Brain microvascular endothelial cell (primary cell): ENCODE results near the gene PTP4A2.

Experiments
- DNase-seq: peaks from one replicate; pipeline ENCODE4 v3.0.0-alpha.2; 2020
- H3K27ac ChIP-seq: fragments of 250-450 bp; sonication (Bioruptor Pico); 2 replicates; pipeline ENCODE4 v1.5.1; 2020; ENCODE audit warnings: mild to moderate bottlenecking, moderate library complexity
- H3K27me3 ChIP-seq: fragments of 250-450 bp; sonication (Bioruptor Pico); replicated peaks from 2 replicates; pipeline ENCODE4 v1.5.1; 2020; ENCODE audit warnings: mild to moderate bottlenecking
- H3K36me3 ChIP-seq: fragments of 250-450 bp; sonication (Bioruptor Pico); replicated peaks from 2 replicates; pipeline ENCODE4 v1.5.1; 2020; ENCODE audit warnings: mild to moderate bottlenecking
- H3K4me3 ChIP-seq: 2 replicates; pipeline ENCODE4 v1.5.1; 2011; ENCODE audit warnings: low read depth, mild to moderate bottlenecking, control low read depth, low read length, moderate library complexity
- in situ Hi-C: cut with HindIII; loops from 2 replicates; pipeline ENCODE4 v1.10.0; 2017; ENCODE audit warnings: low sequenced_read_pairs, low pct_ligation_motif_present
- TF ChIP-seq, protein P1 (sequence below): IDR thresholded peaks from 2 replicates; pipeline ENCODE4 v1.5.1; 2011; ENCODE audit warnings: low read depth, mild to moderate bottlenecking, moderate library complexity, low read length, control low read depth, inconsistent platforms; ENCODE audit errors: missing control alignments

Gene PTP4A2

DNA sequence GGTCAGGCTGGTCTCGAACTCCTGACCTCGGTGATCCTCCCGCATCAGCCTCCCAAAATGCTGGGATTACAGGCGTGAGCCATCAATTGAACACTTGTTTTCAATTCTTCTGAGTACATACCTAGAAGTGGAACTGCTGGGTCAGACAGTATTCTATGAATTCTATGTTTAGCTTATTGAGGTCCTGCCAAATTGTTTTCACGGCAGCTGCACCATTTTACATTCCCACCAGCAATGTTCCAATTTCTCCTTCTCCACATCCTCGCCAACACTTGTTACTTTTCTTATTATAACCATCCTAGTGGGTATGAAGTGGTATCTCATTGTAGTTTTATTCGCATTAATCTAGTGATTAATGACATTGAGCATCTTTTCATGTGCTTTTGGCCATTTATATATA, 49.9 kb downstream of the PTP4A2 start:
- no peak overlapping the region for H3K4me3 ChIP-seq
- in situ Hi-C loops = no loop called here
- no peak overlapping the region for H3K27ac ChIP-seq
- TF ChIP-seq, protein P1, sequence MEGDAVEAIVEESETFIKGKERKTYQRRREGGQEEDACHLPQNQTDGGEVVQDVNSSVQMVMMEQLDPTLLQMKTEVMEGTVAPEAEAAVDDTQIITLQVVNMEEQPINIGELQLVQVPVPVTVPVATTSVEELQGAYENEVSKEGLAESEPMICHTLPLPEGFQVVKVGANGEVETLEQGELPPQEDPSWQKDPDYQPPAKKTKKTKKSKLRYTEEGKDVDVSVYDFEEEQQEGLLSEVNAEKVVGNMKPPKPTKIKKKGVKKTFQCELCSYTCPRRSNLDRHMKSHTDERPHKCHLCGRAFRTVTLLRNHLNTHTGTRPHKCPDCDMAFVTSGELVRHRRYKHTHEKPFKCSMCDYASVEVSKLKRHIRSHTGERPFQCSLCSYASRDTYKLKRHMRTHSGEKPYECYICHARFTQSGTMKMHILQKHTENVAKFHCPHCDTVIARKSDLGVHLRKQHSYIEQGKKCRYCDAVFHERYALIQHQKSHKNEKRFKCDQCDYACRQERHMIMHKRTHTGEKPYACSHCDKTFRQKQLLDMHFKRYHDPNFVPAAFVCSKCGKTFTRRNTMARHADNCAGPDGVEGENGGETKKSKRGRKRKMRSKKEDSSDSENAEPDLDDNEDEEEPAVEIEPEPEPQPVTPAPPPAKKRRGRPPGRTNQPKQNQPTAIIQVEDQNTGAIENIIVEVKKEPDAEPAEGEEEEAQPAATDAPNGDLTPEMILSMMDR = no peak
- no peak for DNase-seq
- H3K36me3 ChIP-seq = no peaks in the 10 kb centered on the region
- no peaks in the 10 kb centered on the region for H3K27me3 ChIP-seq

DNA sequence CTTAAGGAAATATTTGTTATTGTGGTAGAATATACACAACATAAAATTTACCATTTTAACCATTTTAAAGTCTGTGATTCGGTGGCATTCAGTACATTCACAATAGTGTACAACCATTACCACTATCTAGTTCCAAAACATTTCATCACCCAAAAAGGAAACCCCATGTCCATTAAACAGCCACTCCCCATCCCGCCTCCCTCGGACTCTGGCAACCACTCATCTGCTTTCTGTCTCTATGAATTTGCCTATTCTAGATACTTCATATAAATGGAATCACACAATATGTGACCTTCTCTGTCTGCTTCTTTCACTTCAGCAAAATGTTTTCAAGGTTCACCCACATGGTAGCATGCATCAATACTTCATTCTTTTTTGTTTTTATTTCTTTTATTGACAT, 51.3 kb downstream of the PTP4A2 start:
- H3K27ac ChIP-seq = no peak overlapping the region
- no peaks in the 10 kb centered on the region for H3K36me3 ChIP-seq
- in situ Hi-C loops = no loop called here
- H3K4me3 ChIP-seq = no peak overlapping the region
- TF ChIP-seq, protein P1 = no peak
- DNase-seq = no peak
- H3K27me3 ChIP-seq = no peaks in the 10 kb centered on the region

DNA sequence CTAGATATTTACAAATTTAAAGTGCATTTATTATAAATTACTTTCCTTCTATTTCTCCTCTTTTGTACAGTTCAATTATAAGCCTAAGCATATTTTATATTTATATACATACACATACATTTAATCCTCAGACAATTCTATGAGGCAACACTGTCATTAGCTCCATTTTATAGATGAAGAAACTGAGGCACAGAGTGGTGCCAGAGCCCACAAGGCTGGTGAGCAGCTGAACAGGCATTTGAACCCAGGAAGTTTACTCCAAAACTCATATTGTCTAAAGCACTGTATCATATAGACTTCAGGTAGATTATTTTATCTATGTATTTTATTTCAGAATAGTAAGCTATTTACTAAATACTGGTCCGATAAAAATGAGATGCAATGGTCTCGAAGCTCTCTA, 52.3 kb downstream of the PTP4A2 start:
- Histone ChIP-seq H3K27ac (no peak overlapping the region), H3K36me3 (no peaks in the 10 kb centered on the region), H3K27me3 (no peaks in the 10 kb centered on the region), H3K4me3 (no peak overlapping the region)
- no peak for DNase-seq
- TF ChIP-seq, protein P1 = no peak
- in situ Hi-C loops = no loop called here

DNA sequence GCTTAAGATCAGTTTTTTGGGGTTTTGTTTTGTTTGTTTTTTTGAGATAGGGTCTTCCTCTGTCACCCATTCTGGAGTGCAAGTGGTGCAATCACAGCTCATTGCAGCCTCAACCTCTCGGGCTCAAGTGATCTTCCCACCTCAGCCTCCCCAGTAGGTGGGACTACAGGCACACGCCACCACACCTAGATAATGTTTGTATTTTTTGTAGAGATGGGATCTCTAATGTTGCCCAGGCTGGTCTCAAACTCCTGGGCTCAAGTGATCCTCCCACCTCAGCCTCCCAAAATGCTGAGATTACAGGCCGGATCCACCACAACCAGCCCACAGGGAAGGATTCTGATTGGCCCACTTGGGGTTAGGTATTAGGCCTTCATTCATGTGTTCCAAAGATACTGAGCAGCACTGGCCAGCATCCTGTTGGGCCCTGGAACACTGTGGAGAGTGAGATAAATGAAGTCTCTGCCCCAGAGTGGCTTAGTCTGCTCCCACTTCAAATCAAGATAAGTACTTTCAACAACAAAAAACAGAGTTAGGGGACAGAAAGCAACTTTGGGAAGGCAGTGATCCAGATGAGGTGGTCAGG, 54.7 kb downstream of the PTP4A2 start:
- TF ChIP-seq, protein P1 = no peak
- Histone ChIP-seq H3K27ac (no peak overlapping the region), H3K27me3 (no peaks in the 10 kb centered on the region), H3K4me3 (no peak overlapping the region), H3K36me3 (no peaks in the 10 kb centered on the region)
- no peak for DNase-seq
- in situ Hi-C loops = no loop called here

DNA sequence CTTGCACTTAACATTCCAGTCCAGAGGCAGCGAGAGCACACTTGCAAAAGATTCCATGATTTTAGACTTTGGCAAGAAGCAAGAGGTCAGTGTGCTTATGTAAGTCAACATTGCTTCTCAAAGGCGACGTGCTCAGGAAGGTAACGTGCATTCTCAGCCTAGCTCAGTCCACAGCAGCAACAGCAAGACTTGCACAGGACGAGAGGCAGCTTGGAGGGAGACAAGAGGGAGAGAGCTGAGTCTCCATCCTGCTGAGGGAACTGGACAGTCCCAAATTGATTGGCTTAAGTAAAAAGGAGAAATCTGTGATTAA, 56.5 kb downstream of the PTP4A2 start:
- Histone ChIP-seq H3K4me3 (no peak overlapping the region), H3K36me3 (no peaks in the 10 kb centered on the region), H3K27me3 (no peaks in the 10 kb centered on the region), H3K27ac (no peak overlapping the region)
- in situ Hi-C loops = no loop called here
- TF ChIP-seq, protein P1 = no peak
- DNase-seq = no peak

DNA sequence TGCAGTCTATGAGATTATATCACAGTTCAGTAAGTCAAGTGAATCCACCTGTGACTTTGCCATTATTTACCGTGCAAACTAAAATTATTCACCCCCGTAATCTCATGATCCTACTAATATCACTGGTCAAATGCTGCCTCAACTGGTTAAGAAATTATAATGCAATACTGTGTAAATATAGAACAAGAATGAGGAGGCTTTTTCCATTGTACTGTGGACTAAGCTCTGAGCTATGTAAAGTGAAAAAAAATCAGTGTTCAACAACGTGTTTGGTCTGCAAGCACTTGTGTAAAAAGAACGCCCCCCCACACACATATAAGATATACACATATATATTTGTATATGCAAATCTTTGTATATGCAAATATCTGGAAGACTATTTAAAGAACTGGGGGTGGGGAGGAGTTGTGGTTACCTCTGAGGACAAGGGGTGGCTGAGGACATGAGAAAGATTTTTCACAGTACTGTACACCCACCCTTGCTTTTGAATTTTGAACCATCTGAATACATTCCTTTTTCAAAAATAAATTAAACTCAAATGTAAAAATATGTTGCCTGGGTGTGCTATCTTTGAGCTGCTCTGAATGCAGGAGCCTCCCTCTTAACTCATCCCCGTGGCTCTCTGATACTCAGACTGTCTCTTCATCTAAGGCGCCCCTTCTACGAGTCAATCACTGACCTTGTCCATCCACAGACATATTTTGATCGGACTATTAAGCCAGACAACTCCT, 57.0 kb downstream of the PTP4A2 start:
- DNase-seq = no peak
- H3K27ac ChIP-seq = no peak overlapping the region
- in situ Hi-C loops = no loop called here
- no peaks in the 10 kb centered on the region for H3K36me3 ChIP-seq
- TF ChIP-seq, protein P1 = no peak
- no peaks in the 10 kb centered on the region for H3K27me3 ChIP-seq
- no peak overlapping the region for H3K4me3 ChIP-seq
